Peyer's patch (tissue), 4 donors: ENCODE results near the gene MTLN.
"Not testable (repeated sequence)": the region's sequence is repeated elsewhere in the genome, so short reads cannot be mapped to it uniquely, and the experiment has no call there.

ENCODE experiments used
- POLR2A ChIP-seq, 2 donors: fragments of 450-650 bp; IDR thresholded peaks; one replicate each; pipeline ENCODE4 v1.5.1; 2017; ENCODE audit warnings: antibody characterized with exemption in 2 of 2, mild to moderate bottlenecking in 2 of 2, moderate library complexity in 2 of 2
- TF ChIP-seq, protein P1 (sequence below), 6 experiments: fragments of 450-650 bp in 4 of 6; fragments of 200-600 bp in 2 of 6; sonication (generic) in 1 of 6; IDR thresholded peaks; one replicate each; pipeline ENCODE4 v1.5.1; 2017 to 2019; ENCODE audit warnings: antibody characterized with exemption in 6 of 6, mild to moderate bottlenecking in 3 of 6, moderate library complexity in 1 of 6

DNA sequence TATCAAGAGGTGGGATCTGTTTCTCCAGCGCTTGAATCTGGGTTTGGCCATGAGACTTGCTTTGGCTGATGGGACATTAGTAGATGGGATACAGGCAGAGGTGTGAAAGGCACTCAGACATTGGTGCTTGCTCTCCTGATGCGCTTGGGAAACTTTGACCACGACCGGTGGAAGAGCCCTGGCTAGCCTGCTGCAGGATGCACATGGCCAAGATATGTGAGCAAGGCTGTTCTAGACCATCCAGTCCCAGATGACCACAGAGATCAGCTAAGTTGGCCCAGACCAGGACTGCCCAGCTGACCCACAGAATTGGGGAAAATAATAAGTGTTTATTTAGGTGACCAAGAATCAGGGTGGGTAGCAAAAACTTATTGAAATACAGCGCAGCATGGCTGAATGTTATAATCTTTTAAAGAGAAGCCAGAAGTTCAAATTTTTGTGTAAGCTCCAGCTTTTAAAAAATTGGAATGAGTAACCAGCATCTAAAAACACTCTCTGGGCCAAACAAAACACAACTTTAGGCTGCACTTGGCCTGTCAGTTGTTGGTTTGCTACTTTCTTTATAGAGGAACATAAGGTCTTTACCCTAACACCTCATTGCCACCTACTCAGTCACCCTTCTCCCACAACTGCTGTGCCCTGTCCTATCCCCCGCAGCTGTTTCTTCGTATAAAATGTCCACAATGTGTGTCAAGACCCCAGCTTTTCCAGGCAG is 35.9 kb upstream of the MTLN start:
- TF ChIP-seq, protein P1, sequence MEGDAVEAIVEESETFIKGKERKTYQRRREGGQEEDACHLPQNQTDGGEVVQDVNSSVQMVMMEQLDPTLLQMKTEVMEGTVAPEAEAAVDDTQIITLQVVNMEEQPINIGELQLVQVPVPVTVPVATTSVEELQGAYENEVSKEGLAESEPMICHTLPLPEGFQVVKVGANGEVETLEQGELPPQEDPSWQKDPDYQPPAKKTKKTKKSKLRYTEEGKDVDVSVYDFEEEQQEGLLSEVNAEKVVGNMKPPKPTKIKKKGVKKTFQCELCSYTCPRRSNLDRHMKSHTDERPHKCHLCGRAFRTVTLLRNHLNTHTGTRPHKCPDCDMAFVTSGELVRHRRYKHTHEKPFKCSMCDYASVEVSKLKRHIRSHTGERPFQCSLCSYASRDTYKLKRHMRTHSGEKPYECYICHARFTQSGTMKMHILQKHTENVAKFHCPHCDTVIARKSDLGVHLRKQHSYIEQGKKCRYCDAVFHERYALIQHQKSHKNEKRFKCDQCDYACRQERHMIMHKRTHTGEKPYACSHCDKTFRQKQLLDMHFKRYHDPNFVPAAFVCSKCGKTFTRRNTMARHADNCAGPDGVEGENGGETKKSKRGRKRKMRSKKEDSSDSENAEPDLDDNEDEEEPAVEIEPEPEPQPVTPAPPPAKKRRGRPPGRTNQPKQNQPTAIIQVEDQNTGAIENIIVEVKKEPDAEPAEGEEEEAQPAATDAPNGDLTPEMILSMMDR (IDR thresholded peaks at IDR 0.05), result not testable (repeated sequence)
- TF ChIP-seq POLR2A (IDR thresholded peaks at IDR 0.05), result not testable (repeated sequence)
